Measurements from ENCODE around the gene TFPI.

The TFPI gene

GRCh38 chr2:187429989-187430388 is 124.2 kb downstream of the TFPI start:
- TF ChIP-seq MAX (IDR thresholded peaks at IDR 0.05): no peak
- TF ChIP-seq REST (IDR thresholded peaks at IDR 0.05; ENCODE audit: low read depth): no peak
- no peak for TF ChIP-seq ZBTB7A (IDR thresholded peaks at IDR 0.05; ENCODE audit: low read depth)
- no peak for TF ChIP-seq CEBPB (IDR thresholded peaks at IDR 0.05)
- no peak for TF ChIP-seq USF1 (IDR thresholded peaks at IDR 0.05)
- TF ChIP-seq TEAD4 (IDR thresholded peaks at IDR 0.05): no peak
- TF ChIP-seq YY1 (IDR thresholded peaks at IDR 0.05; ENCODE audit: low read depth): no peak
- no peak for TF ChIP-seq TAF1 (IDR thresholded peaks at IDR 0.05; ENCODE audit: low read depth)
- TF ChIP-seq EGR1 (IDR thresholded peaks at IDR 0.05): no peak
- TF ChIP-seq CREB1 (IDR thresholded peaks at IDR 0.05; ENCODE audit: low read depth): no peak
- no peak for TF ChIP-seq TCF12 (IDR thresholded peaks at IDR 0.05; ENCODE audit: low read depth)
- no peak for TF ChIP-seq RAD21 (IDR thresholded peaks at IDR 0.05; ENCODE audit: low read depth)
- TF ChIP-seq EP300 (IDR thresholded peaks at IDR 0.05; ENCODE audit: borderline replicate concordance): no peak
- no peak for TF ChIP-seq FOXM1 (IDR thresholded peaks at IDR 0.05; ENCODE audit: borderline replicate concordance, low read depth)
- TF ChIP-seq NFIC (IDR thresholded peaks at IDR 0.05): no peak

GRCh38 chr2:187424146-187424545 is 130.1 kb downstream of the TFPI start:
- TF ChIP-seq USF1 (IDR thresholded peaks at IDR 0.05): no peak
- TF ChIP-seq TEAD4 (IDR thresholded peaks at IDR 0.05): peak; percentile 14; the same call in 1 of the 2 replicates
- no peak for TF ChIP-seq ZBTB7A (IDR thresholded peaks at IDR 0.05; ENCODE audit: low read depth)
- no peak for TF ChIP-seq TCF12 (IDR thresholded peaks at IDR 0.05; ENCODE audit: low read depth)

GRCh38 chr2:187422282-187422681 is 132.0 kb downstream of the TFPI start:
- no peak for TF ChIP-seq USF1 (IDR thresholded peaks at IDR 0.05)
- no peak for TF ChIP-seq RAD21 (IDR thresholded peaks at IDR 0.05; ENCODE audit: low read depth)
- no peak for TF ChIP-seq REST (IDR thresholded peaks at IDR 0.05; ENCODE audit: low read depth)
- TF ChIP-seq CREB1 (IDR thresholded peaks at IDR 0.05; ENCODE audit: low read depth): no peak
- TF ChIP-seq EP300 (IDR thresholded peaks at IDR 0.05; ENCODE audit: borderline replicate concordance): no peak
- no peak for TF ChIP-seq TCF12 (IDR thresholded peaks at IDR 0.05; ENCODE audit: low read depth)
- no peak for TF ChIP-seq TAF1 (IDR thresholded peaks at IDR 0.05; ENCODE audit: low read depth)
- no peak for TF ChIP-seq FOXM1 (IDR thresholded peaks at IDR 0.05; ENCODE audit: borderline replicate concordance, low read depth)
- TF ChIP-seq ZBTB7A (IDR thresholded peaks at IDR 0.05; ENCODE audit: low read depth): no peak
- no peak for TF ChIP-seq MAX (IDR thresholded peaks at IDR 0.05)
- TF ChIP-seq EGR1 (IDR thresholded peaks at IDR 0.05): no peak
- TF ChIP-seq TEAD4 (IDR thresholded peaks at IDR 0.05): no peak
- TF ChIP-seq NFIC (IDR thresholded peaks at IDR 0.05): no peak
- no peak for TF ChIP-seq YY1 (IDR thresholded peaks at IDR 0.05; ENCODE audit: low read depth)
- TF ChIP-seq CEBPB (IDR thresholded peaks at IDR 0.05): no peak

GRCh38 chr2:187421519-187421918 is 132.7 kb downstream of the TFPI start:
- TF ChIP-seq NFIC (IDR thresholded peaks at IDR 0.05) (no peak), CREB1 (IDR thresholded peaks at IDR 0.05; ENCODE audit: low read depth) (no peak), REST (IDR thresholded peaks at IDR 0.05; ENCODE audit: low read depth) (no peak), TEAD4 (IDR thresholded peaks at IDR 0.05) (no peak), EP300 (IDR thresholded peaks at IDR 0.05; ENCODE audit: borderline replicate concordance) (no peak)
